ENCODE data around the gene CAV3. TPM values are rescaled to one million over a fixed set of nuclear protein-coding genes. Genes with fewer than 3 reads are reported as not detected.
"Not testable (repeated sequence)": the region's sequence is repeated elsewhere in the genome, so short reads cannot be mapped to it uniquely, and the experiment has no call there.

Gene CAV3
- total RNA-seq, 1 experiment from 2014 or later, result not detected

GRCh38 chr3:8715757-8716156 lies 17.8 kb upstream of the CAV3 start:
- H3K9me2 ChIP-seq (ENCODE audit: insufficient read depth); H3K4me2 ChIP-seq (ENCODE audit: low read length); DNase-seq (ENCODE audit: low read depth, low spot score); intact Hi-C loops (cut with micrococcal nuclease); H3K27me3 ChIP-seq (ENCODE audit: insufficient read depth, low read length); H3K9me3 ChIP-seq (ENCODE audit: control insufficient read depth in 1 of 2, insufficient read depth in 1 of 2, low read depth in 1 of 2, low read length in 2 of 2); ATAC-seq; BruUV-seq (replicated peaks); H3K9ac ChIP-seq (ENCODE audit: low read length); POLR2A ChIA-PET; H2AFZ ChIP-seq (ENCODE audit: low read depth, low read length, poor library complexity, severe bottlenecking); RAD21 ChIA-PET (ENCODE audit: low non-redundant PET in 1 of 2, low total read pairs in 2 of 2, uncharacterized antibody in 2 of 2, unreplicated experiment in 2 of 2); H3K4me3 ChIP-seq (replicated peaks in 1 of 2; ENCODE audit: low read depth in 1 of 2, low read length in 2 of 2); H3K36me3 ChIP-seq (ENCODE audit: control insufficient read depth in 1 of 2, insufficient read depth in 2 of 2, low read length in 2 of 2); H3K27ac ChIP-seq (ENCODE audit: low read depth, low read length); H3K79me2 ChIP-seq (ENCODE audit: insufficient read depth, low read length); H4K20me1 ChIP-seq (ENCODE audit: insufficient read depth): not testable (repeated sequence)
- CTCF ChIA-PET, result interaction anchor here (1.3 kb wide), 1 partner anchor 54 kb away, joined by 4 read pairs; the partner anchor contains the start of gene OXTR
- peaks cover 0 to 10% of the 10 kb centered on the region in 2 experiments; a peak in 2 of 4 replicates for H3K4me1 ChIP-seq (ENCODE audit: control insufficient read depth in 1 of 2, insufficient read depth in 2 of 2, low read length in 2 of 2)

GRCh38 chr3:8722808-8723207 lies 10.8 kb upstream of the CAV3 start:
- no peak for ATAC-seq
- H3K36me3 ChIP-seq (ENCODE audit: control insufficient read depth in 1 of 2, insufficient read depth in 2 of 2, low read length in 2 of 2), result no peaks in the 10 kb centered on the region
- H3K79me2 ChIP-seq (ENCODE audit: insufficient read depth, low read length), result no peaks in the 10 kb centered on the region
- H2AFZ ChIP-seq (ENCODE audit: low read depth, low read length, poor library complexity, severe bottlenecking), result no peak overlapping the region
- no TSS peak for BruUV-seq (replicated peaks)
- H3K27me3 ChIP-seq (ENCODE audit: insufficient read depth, low read length), result no peaks in the 10 kb centered on the region
- intact Hi-C loops (cut with micrococcal nuclease), result no loop called here
- TF ChIP-seq TCF7L2 (IDR thresholded peaks at IDR 0.05; ENCODE audit: borderline replicate concordance, extremely low read depth, insufficient read depth, insufficient read length), result no peak
- TF ChIP-seq CEBPB (IDR thresholded peaks at IDR 0.05; ENCODE audit: low read depth), result no peak
- TF ChIP-seq ATF3 (IDR thresholded peaks at IDR 0.05), result no peak
- no peak for TF ChIP-seq EGR1 (IDR thresholded peaks at IDR 0.05; ENCODE audit: low read depth)
- TF ChIP-seq MAX (IDR thresholded peaks at IDR 0.05), result no peak
- TF ChIP-seq CBX3 (IDR thresholded peaks at IDR 0.05; ENCODE audit: low read depth), result no peak
- no peak for TF ChIP-seq FOSL1 (IDR thresholded peaks at IDR 0.05; ENCODE audit: low read depth)
- TF ChIP-seq SIN3A (IDR thresholded peaks at IDR 0.05; ENCODE audit: low read depth), result no peak
- no peak for TF ChIP-seq ZBTB33 (IDR thresholded peaks at IDR 0.05; ENCODE audit: extremely low read depth, insufficient replicate concordance, low read length)
- TF ChIP-seq POLR2AphosphoS5 (IDR thresholded peaks at IDR 0.05; ENCODE audit: low read depth, low read length), result no peak
- TF ChIP-seq ELF1 (IDR thresholded peaks at IDR 0.05; ENCODE audit: borderline replicate concordance, low read depth), result no peak
- TF ChIP-seq RAD21 (IDR thresholded peaks at IDR 0.05; ENCODE audit: low read depth), result no peak
- no peak for TF ChIP-seq CTCF (IDR thresholded peaks at IDR 0.05 in 2 of 3, conservative IDR thresholded peaks at IDR 0.05 in 1 of 3; ENCODE audit: borderline replicate concordance in 1 of 3, insufficient read depth in 1 of 3, low read depth in 2 of 3, low read length in 2 of 3)
- TF ChIP-seq ZFX (IDR thresholded peaks at IDR 0.05), result no peak
- no peak for TF ChIP-seq ZNF274 (IDR thresholded peaks at IDR 0.05; ENCODE audit: low read depth, low read length)
- TF ChIP-seq POLR2A (IDR thresholded peaks at IDR 0.05; ENCODE audit: borderline replicate concordance, extremely low read depth, insufficient read depth, insufficient read length), result no peak
- H3K9me2 ChIP-seq (ENCODE audit: insufficient read depth), result no peaks in the 10 kb centered on the region
- no peak overlapping the region for H3K4me3 ChIP-seq (replicated peaks in 1 of 2; ENCODE audit: low read depth in 1 of 2, low read length in 2 of 2)
- H3K9me3 ChIP-seq (ENCODE audit: control insufficient read depth in 1 of 2, insufficient read depth in 1 of 2, low read depth in 1 of 2, low read length in 2 of 2), result no peaks in the 10 kb centered on the region
- H3K4me2 ChIP-seq (ENCODE audit: low read length), result no peak overlapping the region
- RAD21 ChIA-PET (ENCODE audit: low non-redundant PET in 1 of 2, low total read pairs in 2 of 2, uncharacterized antibody in 2 of 2, unreplicated experiment in 2 of 2), result no interaction called here
- POLR2A ChIA-PET, result no interaction called here
- H4K20me1 ChIP-seq (ENCODE audit: insufficient read depth), result no peaks in the 10 kb centered on the region
- CTCF ChIA-PET, result interaction anchor here (3.0 kb wide), 1 partner anchor 9 kb away, joined by 15 read pairs; no protein-coding TSS in a partner anchor
- peaks cover 3 to 18% of the 10 kb centered on the region in 2 experiments; a peak in 3 of 4 replicates for H3K4me1 ChIP-seq (ENCODE audit: control insufficient read depth in 1 of 2, insufficient read depth in 2 of 2, low read length in 2 of 2)
- H3K9ac ChIP-seq (ENCODE audit: low read length), result no peak overlapping the region
- DNase-seq (ENCODE audit: low read depth, low spot score), result no peak
- no peak overlapping the region for H3K27ac ChIP-seq (ENCODE audit: low read depth, low read length)
